SU-DHL-6 (cell line): Measurements from ENCODE around the gene GAS7.

Experiments
- H2AFZ ChIP-seq: fragments of 200-600 bp; sonication (generic); 2 replicates; pipeline ENCODE4 v1.6.1; 2014; ENCODE audit warnings: low read depth, mild to moderate bottlenecking, moderate library complexity, mixed read lengths, antibody characterized with exemption, low read length; ENCODE audit not compliant: severe bottlenecking
- H3F3A ChIP-seq: fragments of 200-600 bp; shearing (Covaris generic); 2 replicates; pipeline ENCODE4 v1.6.0; 2016; ENCODE audit warnings: antibody characterized with exemption, mild to moderate bottlenecking; ENCODE audit not compliant: insufficient read depth
- H3K27ac ChIP-seq: fragments of 200-600 bp; sonication (generic); 2 replicates; pipeline ENCODE4 v1.5.1; 2016; ENCODE audit warnings: low read depth, mild to moderate bottlenecking, low read length, moderate library complexity, mixed read lengths
- H3K27me3 ChIP-seq: fragments of 200-600 bp; sonication (generic), shearing (Covaris generic); 2 replicates; pipeline ENCODE4 v1.6.0; 2014; ENCODE audit warnings: mild to moderate bottlenecking, low read length
- H3K36me3 ChIP-seq: fragments of 200-600 bp; sonication (generic); 2 replicates; pipeline ENCODE4 v1.6.1; 2014; ENCODE audit warnings: mild to moderate bottlenecking, low read length, mixed read lengths
- H3K4me2 ChIP-seq: fragments of 300-600, 200-600 bp; shearing (Covaris generic), sonication (generic); 2 replicates; pipeline ENCODE4 v1.6.0; 2014; ENCODE audit warnings: low read length, low read depth, mild to moderate bottlenecking; ENCODE audit not compliant: poor library complexity, severe bottlenecking
- H3K4me3 ChIP-seq: fragments of 200-600 bp; sonication (generic); 2 replicates; pipeline ENCODE4 v1.5.1; 2014; ENCODE audit warnings: antibody characterized with exemption, low read length, mild to moderate bottlenecking, mixed read lengths; ENCODE audit not compliant: insufficient read depth, poor library complexity, severe bottlenecking
- H3K79me2 ChIP-seq: fragments of 200-600 bp; sonication (generic); 2 replicates; pipeline ENCODE4 v1.6.1; 2014; ENCODE audit warnings: mild to moderate bottlenecking, low read length, moderate library complexity; ENCODE audit not compliant: insufficient read depth
- H3K9ac ChIP-seq: fragments of 200-600 bp; sonication (generic); 2 replicates; pipeline ENCODE4 v1.7.0; 2014; ENCODE audit warnings: mild to moderate bottlenecking, low read length
- H3K9me2 ChIP-seq: fragments of 200-600 bp; sonication (generic); replicated peaks from 2 replicates; pipeline ENCODE4 v1.6.1; 2014; ENCODE audit warnings: low read length; ENCODE audit not compliant: insufficient read depth
- H3K9me3 ChIP-seq: fragments of 200-600 bp; sonication (generic); 2 replicates; pipeline ENCODE4 v1.6.1; 2014; ENCODE audit warnings: low read length, mixed read lengths; ENCODE audit not compliant: insufficient read depth
- H4K20me1 ChIP-seq: fragments of 200-600 bp; sonication (generic); 2 replicates; pipeline ENCODE4 v1.6.1; 2014; ENCODE audit warnings: low read depth, mild to moderate bottlenecking, antibody characterized with exemption, low read length, moderate library complexity, mixed read lengths
- EZH2phosphoT487 ChIP-seq: fragments of 200-600 bp; sonication (generic), shearing (Covaris generic); conservative IDR thresholded peaks from 2 replicates; pipeline ENCODE4 v1.6.1; 2018; ENCODE audit warnings: mild to moderate bottlenecking, antibody characterized with exemption, low read length, moderate library complexity, mixed read lengths
- TF ChIP-seq, protein P1 (sequence below): fragments of 200-600 bp; sonication (generic); IDR thresholded peaks from one replicate; pipeline ENCODE4 v1.5.1; 2017; ENCODE audit warnings: antibody characterized with exemption, mild to moderate bottlenecking, low read length, moderate library complexity; ENCODE audit not compliant: insufficient read depth, poor library complexity, severe bottlenecking

The GAS7 gene

DNA sequence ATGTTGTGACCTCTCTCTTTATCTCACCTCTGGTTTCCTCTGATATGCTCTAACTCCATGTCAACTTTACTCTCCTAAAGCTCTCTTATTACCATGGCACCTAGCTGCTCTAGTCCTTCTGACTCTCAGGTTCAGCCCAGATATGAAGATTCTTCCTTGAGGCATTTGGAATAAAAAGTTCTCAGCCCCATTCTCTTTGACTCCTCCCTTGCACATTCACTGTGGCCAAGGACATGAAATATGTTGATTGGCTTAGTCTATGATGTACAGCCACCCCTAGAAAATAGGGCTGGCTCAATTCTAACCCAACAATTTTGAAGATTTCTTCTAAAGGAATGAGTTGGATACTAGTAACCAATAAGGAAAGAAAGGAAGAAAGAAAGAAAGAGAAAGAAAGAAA, 20.8 kb upstream of the GAS7 start:
- Histone ChIP-seq H3K36me3 (no peaks in the 10 kb centered on the region), H4K20me1 (no peaks in the 10 kb centered on the region), H3K4me3 (no peak overlapping the region), H3K27ac (no peak overlapping the region), H3F3A (no peaks in the 10 kb centered on the region), H3K27me3 (no peaks in the 10 kb centered on the region), H3K9ac (no peak overlapping the region), H3K9me2 (no peaks in the 10 kb centered on the region), H3K4me2 (no peak overlapping the region), H2AFZ (no peak overlapping the region), H3K79me2 (no peaks in the 10 kb centered on the region), H3K9me3 (no peaks in the 10 kb centered on the region)
- TF ChIP-seq, protein P1, sequence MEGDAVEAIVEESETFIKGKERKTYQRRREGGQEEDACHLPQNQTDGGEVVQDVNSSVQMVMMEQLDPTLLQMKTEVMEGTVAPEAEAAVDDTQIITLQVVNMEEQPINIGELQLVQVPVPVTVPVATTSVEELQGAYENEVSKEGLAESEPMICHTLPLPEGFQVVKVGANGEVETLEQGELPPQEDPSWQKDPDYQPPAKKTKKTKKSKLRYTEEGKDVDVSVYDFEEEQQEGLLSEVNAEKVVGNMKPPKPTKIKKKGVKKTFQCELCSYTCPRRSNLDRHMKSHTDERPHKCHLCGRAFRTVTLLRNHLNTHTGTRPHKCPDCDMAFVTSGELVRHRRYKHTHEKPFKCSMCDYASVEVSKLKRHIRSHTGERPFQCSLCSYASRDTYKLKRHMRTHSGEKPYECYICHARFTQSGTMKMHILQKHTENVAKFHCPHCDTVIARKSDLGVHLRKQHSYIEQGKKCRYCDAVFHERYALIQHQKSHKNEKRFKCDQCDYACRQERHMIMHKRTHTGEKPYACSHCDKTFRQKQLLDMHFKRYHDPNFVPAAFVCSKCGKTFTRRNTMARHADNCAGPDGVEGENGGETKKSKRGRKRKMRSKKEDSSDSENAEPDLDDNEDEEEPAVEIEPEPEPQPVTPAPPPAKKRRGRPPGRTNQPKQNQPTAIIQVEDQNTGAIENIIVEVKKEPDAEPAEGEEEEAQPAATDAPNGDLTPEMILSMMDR: no peak
- no peak for TF ChIP-seq EZH2phosphoT487

DNA sequence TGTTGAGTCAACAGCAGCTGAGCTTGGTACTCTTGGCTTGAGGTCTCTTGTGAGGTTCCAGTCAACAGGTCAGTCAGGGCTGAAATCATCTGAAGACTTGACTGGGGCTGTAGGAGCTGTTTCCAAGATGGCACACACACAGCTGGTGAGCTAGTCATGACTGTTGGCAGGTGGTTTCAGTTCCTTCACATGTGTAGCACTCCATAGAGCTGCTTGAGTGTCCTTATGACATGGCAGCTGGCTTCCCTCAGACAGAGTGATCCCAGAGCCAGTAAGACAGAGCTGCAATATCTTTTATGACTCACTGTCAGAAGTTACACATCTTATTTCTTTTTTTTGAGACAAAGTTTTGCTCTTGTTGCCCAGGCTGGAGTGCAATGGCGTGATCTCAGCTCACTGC, 19.5 kb upstream of the GAS7 start:
- Histone ChIP-seq H3K9me2 (no peaks in the 10 kb centered on the region), H3K27ac (no peak overlapping the region), H3K4me3 (no peak overlapping the region), H3K9me3 (no peaks in the 10 kb centered on the region), H3K9ac (no peak overlapping the region), H4K20me1 (no peaks in the 10 kb centered on the region), H3K79me2 (no peaks in the 10 kb centered on the region), H3K4me2 (no peak overlapping the region), H3F3A (no peaks in the 10 kb centered on the region), H3K27me3 (no peaks in the 10 kb centered on the region), H3K36me3 (no peaks in the 10 kb centered on the region), H2AFZ (no peak overlapping the region)
- TF ChIP-seq EZH2phosphoT487: no peak
- TF ChIP-seq, protein P1: no peak

DNA sequence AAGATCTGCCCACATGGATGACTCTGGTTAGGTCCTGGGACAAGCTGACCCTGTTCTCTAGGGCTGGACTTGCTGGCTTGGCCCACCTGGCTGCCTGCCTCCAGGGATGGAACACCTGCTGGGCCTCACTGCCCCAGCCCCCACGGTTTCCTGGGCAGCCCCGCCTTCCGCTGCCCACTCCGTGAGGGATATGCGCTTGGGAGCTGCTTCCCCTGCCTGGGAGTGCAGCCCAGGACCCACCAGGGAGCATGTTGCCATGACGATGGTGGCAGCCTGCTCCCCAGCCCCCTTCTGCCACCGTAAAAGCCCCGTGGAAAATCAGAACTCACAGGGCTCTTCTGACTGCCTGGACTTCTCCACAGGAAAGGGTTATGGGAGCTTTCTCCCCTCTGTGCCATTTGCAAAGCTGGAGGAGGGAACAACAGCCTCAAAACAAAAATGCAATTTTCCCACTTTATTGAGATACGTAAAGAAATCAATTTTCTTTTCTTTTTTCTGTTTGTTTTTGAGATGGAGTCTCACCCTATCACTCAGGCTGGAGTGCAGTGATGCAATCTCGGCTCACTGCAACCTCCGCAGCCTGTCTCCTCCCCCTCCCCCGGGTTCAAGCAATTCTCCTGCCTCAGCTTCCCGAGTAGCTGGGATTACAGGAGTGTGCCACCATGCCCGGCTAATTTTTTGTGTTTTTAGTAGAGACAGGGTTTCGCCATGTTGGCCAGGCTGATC, 18.0 kb upstream of the GAS7 start:
- Histone ChIP-seq H3K9ac (no peak overlapping the region), H3K4me2 (no peak overlapping the region), H3K4me3 (no peak overlapping the region), H3K9me3 (no peaks in the 10 kb centered on the region), H4K20me1 (no peaks in the 10 kb centered on the region), H3K27me3 (no peaks in the 10 kb centered on the region), H3K27ac (no peak overlapping the region), H3K36me3 (no peaks in the 10 kb centered on the region), H3K79me2 (no peaks in the 10 kb centered on the region), H2AFZ (no peak overlapping the region), H3F3A (no peaks in the 10 kb centered on the region), H3K9me2 (no peaks in the 10 kb centered on the region)
- TF ChIP-seq EZH2phosphoT487: no peak
- TF ChIP-seq, protein P1: no peak
